ENCODE results near the gene BORCS8. TPM values are rescaled to one million over a fixed set of nuclear protein-coding genes. Genes with fewer than 3 reads are reported as not detected.
A peak's percentile ranks its signal among the peaks of the same experiment; 100 is the strongest.

Gene BORCS8
- total RNA-seq, 2 experiments from 2014 or later, result 19.5 to 25.3 TPM

GRCh38 chr19:19213426-19214158 lies 21.6 kb upstream of the BORCS8 start:
- CTCF ChIA-PET, result no interaction called here
- peaks cover 2% of the 10 kb centered on the region for H3K4me1 Mint-ChIP-seq

GRCh38 chr19:19212916-19213315 lies 21.0 kb upstream of the BORCS8 start:
- ChIA-PET POLR2A (no interaction called here), CTCF (no interaction called here)
- Mint-ChIP-seq H3K9me3 (ENCODE audit: low read depth) (no peaks in the 10 kb centered on the region), H3K36me3 (ENCODE audit: low read depth) (no peaks in the 10 kb centered on the region), H3K27ac (no peak overlapping the region), H3K4me1 (peaks cover 2% of the 10 kb centered on the region), H3K4me3 (no peak overlapping the region), H3K27me3 (peaks cover 44% of the 10 kb centered on the region)
- ATAC-seq, result no peak
- DNase-seq, result no peak
- intact Hi-C loops (cut with DNase I, micrococcal nuclease), result no loop called here

More at GRCh38 chr19:19213426-19214158, 21.6 kb upstream of the BORCS8 start:
- no peaks in the 10 kb centered on the region for H3K9me3 Mint-ChIP-seq (ENCODE audit: low read depth)
- H3K27me3 Mint-ChIP-seq, result peaks cover 44% of the 10 kb centered on the region
- no peak overlapping the region for H3K27ac Mint-ChIP-seq
- POLR2A ChIA-PET, result no interaction called here
- no peaks in the 10 kb centered on the region for H3K36me3 Mint-ChIP-seq (ENCODE audit: low read depth)
- ATAC-seq, result no peak
- intact Hi-C loops (cut with DNase I, micrococcal nuclease), result no loop called here
- no peak for DNase-seq
- H3K4me3 Mint-ChIP-seq, result no peak overlapping the region

DNA sequence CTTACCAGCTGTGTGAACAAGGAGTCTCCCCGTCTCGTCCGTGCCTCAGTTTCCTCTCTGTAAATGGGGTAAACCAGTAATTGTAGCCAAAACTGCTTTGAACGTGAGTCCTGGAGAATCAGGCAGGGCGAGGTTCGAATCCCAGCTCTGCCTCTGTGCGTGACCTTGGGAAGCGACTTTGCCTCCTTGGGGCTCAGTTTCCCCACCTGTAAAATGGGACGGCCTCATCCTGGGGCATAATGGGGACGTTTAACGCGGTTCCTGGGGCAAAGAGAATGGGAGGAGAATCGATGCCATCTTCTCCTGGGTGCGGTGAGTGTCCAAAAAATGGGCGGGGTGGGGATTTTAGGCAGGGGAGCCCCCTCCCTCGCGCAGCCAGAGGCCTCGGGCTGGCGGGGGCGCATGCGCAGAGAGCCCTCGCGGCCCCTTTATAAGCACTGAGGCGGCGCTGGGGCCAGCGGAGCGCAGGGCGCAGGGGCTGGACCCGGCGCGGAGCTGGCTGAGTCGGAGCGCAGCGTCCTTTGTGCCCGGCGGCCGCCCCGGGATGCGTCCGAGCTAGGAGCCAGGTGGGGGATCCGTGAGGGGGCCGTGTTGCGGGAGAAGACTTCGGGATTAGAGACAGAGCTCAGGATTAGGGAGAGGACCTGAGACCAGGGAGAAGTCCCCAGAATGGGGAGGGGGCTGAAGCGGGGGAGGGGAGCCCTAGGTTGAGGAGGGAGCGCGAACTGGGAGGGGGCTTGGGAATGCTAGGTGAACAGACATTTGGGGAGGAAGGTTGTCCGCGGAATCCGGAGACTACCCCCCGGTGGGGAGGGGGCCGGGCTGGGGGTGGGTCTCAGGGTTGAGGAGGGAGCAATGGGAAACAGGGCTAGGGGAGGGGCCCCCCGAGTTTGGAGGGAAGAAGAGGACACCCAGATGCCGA lies 19.8 kb upstream of the BORCS8 start, which contains the start of gene NCAN:
TSS of gene NCAN (plus strand) at position 460 of the 922 bp plus-strand sequence. CDS start 4,996 bp downstream, outside the sequence.
- DNase-seq, result no peak
- ChIA-PET POLR2A (interaction anchor here (0.6 to 0.7 kb wide), 2 partner anchors 11 to 57 kb away, joined by 3 read pairs; no protein-coding TSS in a partner anchor), CTCF (no interaction called here)
- no peak for ATAC-seq
- Mint-ChIP-seq H3K27me3 (peaks cover 40% of the 10 kb centered on the region), H3K9me3 (ENCODE audit: low read depth) (peaks cover 4% of the 10 kb centered on the region), H3K27ac (no peak within 1 kb of the TSS), H3K36me3 (ENCODE audit: low read depth) (no peaks in the 10 kb centered on the region), H3K4me3 (no peak within 1 kb of the TSS), H3K4me1 (peaks cover 14% of the 10 kb centered on the region)
- intact Hi-C loops (cut with DNase I, micrococcal nuclease), result no loop called here

- Mint-ChIP-seq H3K36me3 (ENCODE audit: low read depth) (no peaks in the 10 kb centered on the region), H3K4me3 (no peak overlapping the region), H3K27ac (no peak overlapping the region), H3K27me3 (peaks cover 32% of the 10 kb centered on the region), H3K9me3 (ENCODE audit: low read depth) (peaks cover 4% of the 10 kb centered on the region), H3K4me1 (peaks cover 16% of the 10 kb centered on the region)
- ATAC-seq (no peak), DNase-seq (no peak)
- ChIA-PET POLR2A (no interaction called here), CTCF (interaction anchor here (0.6 kb wide), 1 partner anchor 665 kb away, joined by 3 read pairs; no protein-coding TSS in a partner anchor)
- intact Hi-C loops (cut with DNase I, micrococcal nuclease), result no loop called here
Measured at GRCh38 chr19:19209372-19209771, 17.4 kb upstream of the BORCS8 start.

- POLR2A ChIA-PET, result interaction anchor here (0.5 kb wide), 1 partner anchor 77 kb away, joined by 6 read pairs; no protein-coding TSS in a partner anchor
- intact Hi-C loops (cut with DNase I, micrococcal nuclease), result no loop called here
- H3K36me3 Mint-ChIP-seq (ENCODE audit: low read depth), result no peaks in the 10 kb centered on the region
- CTCF ChIA-PET, result no interaction called here
- H3K27me3 Mint-ChIP-seq, result peaks cover 18% of the 10 kb centered on the region
- peaks cover 4% of the 10 kb centered on the region for H3K9me3 Mint-ChIP-seq (ENCODE audit: low read depth)
- no peak overlapping the region for H3K27ac Mint-ChIP-seq
- H3K4me3 Mint-ChIP-seq, result no peak overlapping the region
- ATAC-seq (no peak), DNase-seq (no peak)
- H3K4me1 Mint-ChIP-seq, result peaks cover 17% of the 10 kb centered on the region
Measured at GRCh38 chr19:19207637-19208572, 16.0 kb upstream of the BORCS8 start.

DNA sequence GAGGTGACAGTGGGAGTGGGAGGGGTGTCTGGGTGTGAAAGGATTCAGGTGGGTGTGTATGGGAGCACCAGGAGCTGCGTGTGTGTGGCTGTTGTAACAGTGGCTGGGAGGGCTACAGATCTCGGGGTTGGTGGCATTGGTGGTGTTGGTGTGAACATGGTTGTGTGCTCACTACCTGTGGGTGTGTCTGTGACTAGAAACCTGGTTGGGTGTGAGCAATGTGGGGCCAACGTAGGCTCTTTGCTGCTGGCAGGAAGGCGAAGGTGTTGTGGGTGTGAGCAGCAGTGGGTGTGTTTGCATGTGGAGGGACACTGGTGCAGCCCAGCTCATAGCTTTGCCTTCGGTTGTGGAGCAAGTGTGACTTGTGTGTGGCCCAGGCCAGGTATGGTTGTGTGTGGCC lies 15.0 kb upstream of the BORCS8 start:
- intact Hi-C loops (cut with DNase I, micrococcal nuclease), result no loop called here
- H3K4me3 Mint-ChIP-seq, result no peak overlapping the region
- CTCF ChIA-PET, result interaction anchor here (0.6 to 0.8 kb wide), 2 partner anchors 129 to 346 kb away, joined by 3 read pairs; no protein-coding TSS in a partner anchor
- peaks cover 25% of the 10 kb centered on the region for H3K4me1 Mint-ChIP-seq
- H3K27me3 Mint-ChIP-seq, result peaks cover 10% of the 10 kb centered on the region
- POLR2A ChIA-PET, result interaction anchor here (1.1 kb wide), 1 partner anchor 14 kb away, joined by 4 read pairs; no protein-coding TSS in a partner anchor
- H3K9me3 Mint-ChIP-seq (ENCODE audit: low read depth), result peaks cover 4% of the 10 kb centered on the region
- H3K27ac Mint-ChIP-seq, result no peak overlapping the region
- peaks cover 9% of the 10 kb centered on the region for H3K36me3 Mint-ChIP-seq (ENCODE audit: low read depth)
- DNase-seq, result no peak
- no peak for ATAC-seq

GRCh38 chr19:19205416-19206410 lies 13.8 kb upstream of the BORCS8 start:
- Mint-ChIP-seq H3K36me3 (ENCODE audit: low read depth) (peaks cover 10% of the 10 kb centered on the region), H3K4me1 (peaks cover 30% of the 10 kb centered on the region), H3K9me3 (ENCODE audit: low read depth) (peaks cover 4% of the 10 kb centered on the region), H3K27me3 (peaks cover 3% of the 10 kb centered on the region), H3K4me3 (no peak overlapping the region), H3K27ac (no peak overlapping the region)
- intact Hi-C loops (cut with DNase I, micrococcal nuclease), result no loop called here
- ChIA-PET CTCF (interaction anchor here (0.8 to 1.8 kb wide), 3 partner anchors 19 to 347 kb away, joined by 3 to 10 read pairs (median 4); no protein-coding TSS in a partner anchor), POLR2A (interaction anchor here (1.1 kb wide), 1 partner anchor 13 kb away, joined by 4 read pairs; no protein-coding TSS in a partner anchor)
- ATAC-seq, result no peak
- no peak for DNase-seq

- DNase-seq (no peak), ATAC-seq (no peak)
- Mint-ChIP-seq H3K36me3 (ENCODE audit: low read depth) (peaks cover 16% of the 10 kb centered on the region), H3K9me3 (ENCODE audit: low read depth) (peaks cover 4% of the 10 kb centered on the region), H3K4me3 (peak overlapping the region; percentile 90), H3K4me1 (peaks cover 30% of the 10 kb centered on the region), H3K27ac (no peak overlapping the region), H3K27me3 (no peaks in the 10 kb centered on the region)
- intact Hi-C loops (cut with DNase I, micrococcal nuclease), result no loop called here
- POLR2A ChIA-PET, result no interaction called here
- CTCF ChIA-PET, result interaction anchor here (2.3 kb wide), 1 partner anchor 11 kb away, joined by 20 read pairs; the partner anchor contains the start of genes BORCS8 and RFXANK
Measured at GRCh38 chr19:19204181-19204580, 12.2 kb upstream of the BORCS8 start.

DNA sequence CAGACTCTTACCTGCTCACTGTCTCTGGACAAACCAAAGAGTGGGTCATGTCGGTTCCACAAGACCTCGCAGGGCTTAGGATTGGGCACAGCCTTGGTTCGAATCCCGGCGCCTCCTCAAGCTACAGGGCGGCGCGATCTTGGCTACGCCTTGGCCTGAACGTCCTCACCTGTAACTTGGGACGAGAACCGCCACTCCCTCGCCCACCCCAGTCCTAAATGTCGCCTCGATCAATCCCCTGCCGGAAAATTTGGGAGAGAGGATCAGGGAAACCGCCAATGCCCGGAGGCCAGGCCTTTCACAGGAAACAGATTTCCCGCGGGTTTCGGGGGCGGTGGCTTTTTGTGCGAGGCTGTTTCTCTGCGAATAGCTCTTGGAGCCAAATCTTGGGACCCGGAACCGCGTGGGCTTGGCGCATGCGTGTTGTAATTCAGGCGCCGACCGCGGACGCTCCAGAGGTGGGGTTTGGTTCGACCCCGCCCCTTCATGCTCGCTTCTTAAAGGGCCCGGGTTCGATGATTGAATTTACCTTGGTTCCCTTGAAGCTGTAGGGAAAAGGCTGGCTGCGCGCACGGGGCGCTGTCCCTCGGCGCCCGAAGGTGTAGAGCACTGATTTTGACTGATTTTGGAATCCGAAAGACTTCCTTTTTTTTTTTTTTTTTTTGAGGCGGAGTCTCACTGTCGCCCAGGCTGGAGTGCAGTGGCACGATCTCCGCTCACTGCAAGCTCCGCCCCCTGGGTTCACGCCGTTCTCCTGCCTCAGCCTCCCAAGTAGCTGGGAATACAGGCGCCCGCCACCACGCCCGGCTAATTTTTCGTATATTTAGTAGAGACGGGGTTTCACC lies 11.3 kb upstream of the BORCS8 start, which contains the start of gene NR2C2AP:
TSS of gene NR2C2AP (minus strand) at position 403 of the 845 bp plus-strand sequence. CDS start at position 49, 354 bp downstream.
- H3K4me1 Mint-ChIP-seq, result peaks cover 30% of the 10 kb centered on the region
- peak; percentile 96 for DNase-seq
- intact Hi-C loops (cut with DNase I, micrococcal nuclease), result loop anchor here (1.0 kb wide), 7 partner anchors 11 to 182 kb away; partner anchors contain the start of genes BORCS8 (in 2 of the 2), MAU2 (in 2 of the 2), RFXANK (in 2 of the 2) and SUGP1 (in 2 of the 2)
- ChIA-PET CTCF (interaction anchor here (0.5 to 2.3 kb wide), 11 partner anchors 10 to 336 kb away, joined by 3 to 20 read pairs (median 3); partner anchors contain the start of genes BORCS8, DDX49 and RFXANK), POLR2A (interaction anchor here (0.5 to 2.1 kb wide), 9 partner anchors 11 to 922 kb away, joined by 3 to 31 read pairs (median 4); partner anchors contain the start of genes BORCS8, CERS1, JUND and RFXANK)
- peak within 1 kb of the TSS; percentile 90 for H3K4me3 Mint-ChIP-seq
- peak; percentile 95 for ATAC-seq
- peak within 1 kb of the TSS; percentile 84 for H3K27ac Mint-ChIP-seq
- peaks cover 4% of the 10 kb centered on the region for H3K9me3 Mint-ChIP-seq (ENCODE audit: low read depth)
- H3K27me3 Mint-ChIP-seq, result no peaks in the 10 kb centered on the region
- H3K36me3 Mint-ChIP-seq (ENCODE audit: low read depth), result peaks cover 22% of the 10 kb centered on the region
